Measurements from ENCODE around the gene ARSG.

DNA sequence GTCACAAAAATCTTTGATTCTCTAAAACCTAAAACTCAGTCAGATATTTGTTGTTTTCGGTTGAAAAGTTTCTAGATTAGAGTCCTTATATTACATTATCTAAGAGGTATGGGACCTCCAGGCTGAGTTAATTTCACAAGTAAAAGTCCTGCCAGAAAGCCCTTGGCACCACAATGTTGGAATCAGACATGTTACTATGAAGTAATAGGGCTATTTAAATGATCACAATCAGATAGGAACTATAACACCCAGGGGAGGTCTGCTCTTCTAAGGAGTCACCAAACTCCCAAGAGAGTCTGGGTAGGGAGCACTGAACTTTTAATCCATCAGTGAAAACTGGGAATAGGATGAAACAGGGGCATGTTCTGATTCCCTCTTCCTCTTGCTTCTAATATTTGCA lies 111.8 kb downstream of the ARSG start:
- TF ChIP-seq CEBPB (IDR thresholded peaks at IDR 0.05; ENCODE audit: low read depth, low read length) (no peak), MAFK (IDR thresholded peaks at IDR 0.05; ENCODE audit: low read depth, low read length) (no peak), RFX5 (IDR thresholded peaks at IDR 0.05; ENCODE audit: low read depth, low read length) (no peak), FOS (IDR thresholded peaks at IDR 0.05; ENCODE audit: low read depth, low read length) (no peak)
- TF ChIP-seq, protein P1, sequence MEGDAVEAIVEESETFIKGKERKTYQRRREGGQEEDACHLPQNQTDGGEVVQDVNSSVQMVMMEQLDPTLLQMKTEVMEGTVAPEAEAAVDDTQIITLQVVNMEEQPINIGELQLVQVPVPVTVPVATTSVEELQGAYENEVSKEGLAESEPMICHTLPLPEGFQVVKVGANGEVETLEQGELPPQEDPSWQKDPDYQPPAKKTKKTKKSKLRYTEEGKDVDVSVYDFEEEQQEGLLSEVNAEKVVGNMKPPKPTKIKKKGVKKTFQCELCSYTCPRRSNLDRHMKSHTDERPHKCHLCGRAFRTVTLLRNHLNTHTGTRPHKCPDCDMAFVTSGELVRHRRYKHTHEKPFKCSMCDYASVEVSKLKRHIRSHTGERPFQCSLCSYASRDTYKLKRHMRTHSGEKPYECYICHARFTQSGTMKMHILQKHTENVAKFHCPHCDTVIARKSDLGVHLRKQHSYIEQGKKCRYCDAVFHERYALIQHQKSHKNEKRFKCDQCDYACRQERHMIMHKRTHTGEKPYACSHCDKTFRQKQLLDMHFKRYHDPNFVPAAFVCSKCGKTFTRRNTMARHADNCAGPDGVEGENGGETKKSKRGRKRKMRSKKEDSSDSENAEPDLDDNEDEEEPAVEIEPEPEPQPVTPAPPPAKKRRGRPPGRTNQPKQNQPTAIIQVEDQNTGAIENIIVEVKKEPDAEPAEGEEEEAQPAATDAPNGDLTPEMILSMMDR (conservative IDR thresholded peaks at IDR 0.05; ENCODE audit: low read depth, low read length): no peak

Data from IMR-90 (cell line).